ENCODE results near the gene INSYN1.

DNA sequence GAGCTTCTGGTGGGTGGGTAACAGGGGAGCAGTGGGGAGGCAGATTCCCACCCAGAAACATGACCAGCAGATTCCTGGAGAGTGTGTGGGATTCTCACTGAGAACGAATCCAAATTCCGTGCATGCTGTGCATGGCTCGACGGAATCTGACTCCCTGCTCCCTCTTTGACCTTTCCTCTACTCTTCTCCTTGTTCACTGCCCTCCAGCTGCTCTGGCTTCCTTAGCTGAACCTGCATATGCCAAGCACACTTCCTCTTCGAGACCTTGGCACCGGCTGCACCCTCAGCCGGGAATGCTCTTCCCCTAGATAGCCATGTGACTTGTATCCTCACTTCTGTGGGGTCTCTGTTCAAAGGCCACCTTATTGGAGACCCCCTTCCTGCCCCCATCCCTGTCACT, 6.3 kb downstream of the INSYN1 start:
- TF ChIP-seq, protein P1, sequence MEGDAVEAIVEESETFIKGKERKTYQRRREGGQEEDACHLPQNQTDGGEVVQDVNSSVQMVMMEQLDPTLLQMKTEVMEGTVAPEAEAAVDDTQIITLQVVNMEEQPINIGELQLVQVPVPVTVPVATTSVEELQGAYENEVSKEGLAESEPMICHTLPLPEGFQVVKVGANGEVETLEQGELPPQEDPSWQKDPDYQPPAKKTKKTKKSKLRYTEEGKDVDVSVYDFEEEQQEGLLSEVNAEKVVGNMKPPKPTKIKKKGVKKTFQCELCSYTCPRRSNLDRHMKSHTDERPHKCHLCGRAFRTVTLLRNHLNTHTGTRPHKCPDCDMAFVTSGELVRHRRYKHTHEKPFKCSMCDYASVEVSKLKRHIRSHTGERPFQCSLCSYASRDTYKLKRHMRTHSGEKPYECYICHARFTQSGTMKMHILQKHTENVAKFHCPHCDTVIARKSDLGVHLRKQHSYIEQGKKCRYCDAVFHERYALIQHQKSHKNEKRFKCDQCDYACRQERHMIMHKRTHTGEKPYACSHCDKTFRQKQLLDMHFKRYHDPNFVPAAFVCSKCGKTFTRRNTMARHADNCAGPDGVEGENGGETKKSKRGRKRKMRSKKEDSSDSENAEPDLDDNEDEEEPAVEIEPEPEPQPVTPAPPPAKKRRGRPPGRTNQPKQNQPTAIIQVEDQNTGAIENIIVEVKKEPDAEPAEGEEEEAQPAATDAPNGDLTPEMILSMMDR (IDR thresholded peaks at IDR 0.05) = no peak
- no peak for TF ChIP-seq POLR2A (IDR thresholded peaks at IDR 0.05)
